Vagina (tissue), 2 donors: ENCODE results near the gene OIT3. TPM values are rescaled to one million over a fixed set of nuclear protein-coding genes. Genes with fewer than 3 reads are reported as not detected.
"Not testable (repeated sequence)": the region's sequence is repeated elsewhere in the genome, so short reads cannot be mapped to it uniquely, and the experiment has no call there.

Experiments used
- DNase-seq, 2 donors: peaks; one replicate each; pipeline ENCODE4 v3.0.0-alpha.2; 2017; ENCODE audit errors: extremely low spot score in 2 of 2
- H3K27ac ChIP-seq: fragments of 200-600 bp; sonication (generic); one replicate; pipeline ENCODE4 v1.5.1; 2019
- H3K27me3 ChIP-seq: fragments of 200-600 bp; sonication (generic); one replicate; pipeline ENCODE4 v1.5.1; 2019
- H3K36me3 ChIP-seq, 2 donors: fragments of 200-600 bp; sonication (generic); one replicate each; pipeline ENCODE4 v1.5.1; 2017 to 2019
- H3K4me1 ChIP-seq: fragments of 200-600 bp; sonication (generic); one replicate; pipeline ENCODE4 v1.5.1; 2019
- H3K4me3 ChIP-seq, 2 donors: fragments of 200-600 bp; sonication (generic); 1 replicate in 1 of 2; 2 replicates in 1 of 2; pipeline ENCODE4 v1.5.1; 2016 to 2019
- H3K9me3 ChIP-seq: fragments of 200-600 bp; sonication (generic); one replicate; pipeline ENCODE4 v1.5.1; 2019
- CTCF ChIP-seq, 3 experiments: fragments of 450-650 bp in 2 of 3; fragments of 200-600 bp in 1 of 3; sonication (generic) in 1 of 3; IDR thresholded peaks; one replicate each; pipeline ENCODE4 v1.5.1; 2017 to 2019; ENCODE audit warnings: antibody characterized with exemption in 3 of 3, mild to moderate bottlenecking in 2 of 3, moderate library complexity in 2 of 3
- POLR2A ChIP-seq, 2 donors: fragments of 450-650 bp; IDR thresholded peaks; one replicate each; pipeline ENCODE4 v1.6.1; 2017; ENCODE audit warnings: antibody characterized with exemption in 2 of 2, mild to moderate bottlenecking in 2 of 2, moderate library complexity in 2 of 2
- POLR2AphosphoS5 ChIP-seq, 2 donors: sonication (generic); formaldehyde crosslinking; IDR thresholded peaks; one replicate each; pipeline ENCODE4 v1.9.0; 2017; ENCODE audit warnings: antibody characterized with exemption in 2 of 2, mild to moderate bottlenecking in 2 of 2, low read depth in 1 of 2; ENCODE audit not compliant: insufficient read depth in 1 of 2
- intact Hi-C: fragments of 100-400 bp; cut with DNase I; formaldehyde crosslinking; loops from one replicate; pipeline ENCODE4 v1.15.1; 2023
- total RNA-seq: library from RNA; depleted of rRNA; stranded (reverse); fragments of >200 nt; gene quantifications from one replicate; pipeline ENCODE4 v1.2.3, GENCODE V29; 2016

OIT3 gene
- total RNA-seq, 1 donor from 2014 or later, result not detected

GRCh38 chr10:72918352-72918751, 24.8 kb downstream of the OIT3 start:
- intact Hi-C loops, result no loop called here
- Histone ChIP-seq H3K27ac (no peak overlapping the region), H3K4me1 (no peaks in the 10 kb centered on the region), H3K9me3 (no peaks in the 10 kb centered on the region), H3K27me3 (no peaks in the 10 kb centered on the region), H3K4me3 (no peak overlapping the region), H3K36me3 (no peaks in the 10 kb centered on the region)
- no peak for DNase-seq
- TF ChIP-seq POLR2AphosphoS5 (IDR thresholded peaks at IDR 0.05; ENCODE audit: insufficient read depth in 1 of 2, low read depth in 1 of 2) (no peak), POLR2A (IDR thresholded peaks at IDR 0.05) (no peak), CTCF (IDR thresholded peaks at IDR 0.05) (no peak)

- H3K4me3 ChIP-seq, H3K36me3 ChIP-seq, H3K27me3 ChIP-seq, DNase-seq, H3K27ac ChIP-seq, H3K9me3 ChIP-seq, H3K4me1 ChIP-seq, intact Hi-C loops: not testable (repeated sequence)
Observed at GRCh38 chr10:72921147-72921683, 27.7 kb downstream of the OIT3 start.

- Histone ChIP-seq H3K9me3 (no peaks in the 10 kb centered on the region), H3K36me3 (no peaks in the 10 kb centered on the region), H3K27me3 (no peaks in the 10 kb centered on the region), H3K27ac (no peak overlapping the region), H3K4me1 (no peaks in the 10 kb centered on the region), H3K4me3 (no peak overlapping the region)
- intact Hi-C loops, result no loop called here
- no peak for DNase-seq
- TF ChIP-seq POLR2AphosphoS5 (IDR thresholded peaks at IDR 0.05; ENCODE audit: insufficient read depth in 1 of 2, low read depth in 1 of 2) (no peak), POLR2A (IDR thresholded peaks at IDR 0.05) (no peak), CTCF (IDR thresholded peaks at IDR 0.05) (no peak)
Observed at GRCh38 chr10:72924351-72924750, 30.8 kb downstream of the OIT3 start.

GRCh38 chr10:72925951-72926465, 32.5 kb downstream of the OIT3 start:
- no peak overlapping the region for H3K27ac ChIP-seq
- H3K4me1 ChIP-seq, result no peaks in the 10 kb centered on the region
- no peaks in the 10 kb centered on the region for H3K9me3 ChIP-seq
- no peak overlapping the region for H3K4me3 ChIP-seq
- DNase-seq, result no peak
- H3K27me3 ChIP-seq, result no peaks in the 10 kb centered on the region
- TF ChIP-seq CTCF (IDR thresholded peaks at IDR 0.05) (no peak), POLR2A (IDR thresholded peaks at IDR 0.05) (no peak), POLR2AphosphoS5 (IDR thresholded peaks at IDR 0.05; ENCODE audit: insufficient read depth in 1 of 2, low read depth in 1 of 2) (no peak)
- intact Hi-C loops, result no loop called here
- H3K36me3 ChIP-seq, result no peaks in the 10 kb centered on the region

- H3K36me3 ChIP-seq, result no peaks in the 10 kb centered on the region
Observed at GRCh38 chr10:72927485-72927884, 33.9 kb downstream of the OIT3 start.

More at GRCh38 chr10:72927485-72927884, 33.9 kb downstream of the OIT3 start:
- Histone ChIP-seq H3K27me3 (no peaks in the 10 kb centered on the region), H3K4me1 (no peaks in the 10 kb centered on the region), H3K9me3 (no peaks in the 10 kb centered on the region), H3K4me3 (no peak overlapping the region), H3K27ac (no peak overlapping the region)
- TF ChIP-seq CTCF (IDR thresholded peaks at IDR 0.05) (no peak), POLR2A (IDR thresholded peaks at IDR 0.05) (no peak), POLR2AphosphoS5 (IDR thresholded peaks at IDR 0.05; ENCODE audit: insufficient read depth in 1 of 2, low read depth in 1 of 2) (no peak)
- no peak for DNase-seq
- intact Hi-C loops, result no loop called here
